Mesenchymal stem cell (in vitro differentiated cells and primary cell): Measurements from ENCODE around the gene UGT1A8.
"Not testable (repeated sequence)": the region's sequence is repeated elsewhere in the genome, so short reads cannot be mapped to it uniquely, and the experiment has no call there.

Experiments
- DNase-seq: peaks from one replicate; pipeline ENCODE4 v3.0.0-alpha.2; 2013
- H2AFZ ChIP-seq: one replicate; pipeline ENCODE4 v1.6.1; 2013; ENCODE audit warnings: low read depth, mild to moderate bottlenecking, control low read depth, inconsistent platforms, low read length, moderate library complexity
- H2AK5ac ChIP-seq: 2 replicates; pipeline ENCODE4 v1.6.1; 2013; ENCODE audit warnings: low read length, moderate library complexity, mild to moderate bottlenecking, inconsistent platforms; ENCODE audit not compliant: severe bottlenecking
- H2BK120ac ChIP-seq: one replicate; pipeline ENCODE4 v1.6.1; 2013; ENCODE audit warnings: low read depth, mild to moderate bottlenecking, inconsistent platforms, low read length, moderate library complexity
- H2BK12ac ChIP-seq, 2 experiments: one replicate each; pipeline ENCODE4 v1.6.1; 2013; ENCODE audit warnings: inconsistent platforms in 2 of 2, low read length in 2 of 2, mild to moderate bottlenecking in 2 of 2, moderate library complexity in 2 of 2, control low read depth in 1 of 2
- H2BK15ac ChIP-seq: one replicate; pipeline ENCODE4 v1.6.1; 2013; ENCODE audit warnings: mild to moderate bottlenecking, low read depth, inconsistent platforms; ENCODE audit not compliant: poor library complexity, severe bottlenecking
- H2BK5ac ChIP-seq: 2 replicates; pipeline ENCODE4 v1.6.1; 2013; ENCODE audit warnings: low read depth, mild to moderate bottlenecking, low read length, control low read depth, inconsistent platforms; ENCODE audit not compliant: poor library complexity, severe bottlenecking
- H3K14ac ChIP-seq, 2 experiments: one replicate each; pipeline ENCODE4 v1.6.1; 2013; ENCODE audit warnings: inconsistent platforms in 2 of 2, low read length in 2 of 2, control low read depth in 1 of 2, mild to moderate bottlenecking in 1 of 2, moderate library complexity in 1 of 2
- H3K18ac ChIP-seq, 2 experiments: one replicate each; pipeline ENCODE4 v1.6.1; 2013; ENCODE audit warnings: inconsistent platforms in 2 of 2, low read length in 2 of 2, control low read depth in 1 of 2, low read depth in 1 of 2, mild to moderate bottlenecking in 1 of 2
- H3K23ac ChIP-seq, 2 experiments: one replicate each; pipeline ENCODE4 v1.6.1; 2013; ENCODE audit warnings: inconsistent platforms in 2 of 2, low read length in 2 of 2, mild to moderate bottlenecking in 2 of 2, moderate library complexity in 2 of 2, control low read depth in 1 of 2
- H3K27ac ChIP-seq: 2 replicates; pipeline ENCODE4 v1.5.1; 2013; ENCODE audit warnings: mild to moderate bottlenecking, moderate library complexity, low read length, control low read depth, inconsistent platforms; ENCODE audit not compliant: poor library complexity, severe bottlenecking
- H3K27me3 ChIP-seq, 2 experiments: 2 replicates each; pipeline versions ENCODE4 v1.6.1 to v1.7.0; 2013; ENCODE audit warnings: low read length in 2 of 2, mild to moderate bottlenecking in 2 of 2, moderate library complexity in 2 of 2, control low read depth in 1 of 2, inconsistent platforms in 1 of 2; ENCODE audit not compliant: control insufficient read depth in 1 of 2, insufficient read depth in 1 of 2
- H3K36me3 ChIP-seq, 2 experiments: 2 replicates each; pipeline versions ENCODE4 v1.6.1 to v1.7.0; 2013; ENCODE audit warnings: low read length in 2 of 2, control low read depth in 1 of 2, inconsistent platforms in 1 of 2, low read depth in 1 of 2, mild to moderate bottlenecking in 1 of 2; ENCODE audit not compliant: insufficient read depth in 2 of 2, control insufficient read depth in 1 of 2
- H3K4ac ChIP-seq, 2 experiments: one replicate each; pipeline ENCODE4 v1.6.1; 2013; ENCODE audit warnings: inconsistent platforms in 2 of 2, low read length in 2 of 2, mild to moderate bottlenecking in 2 of 2, moderate library complexity in 2 of 2, control low read depth in 1 of 2, low read depth in 1 of 2
- H3K4me1 ChIP-seq: 2 replicates; pipeline ENCODE4 v1.6.1; 2013; ENCODE audit warnings: low read depth, low read length, control low read depth; ENCODE audit not compliant: control insufficient read depth, insufficient read depth
- H3K4me2 ChIP-seq: 2 replicates; pipeline ENCODE4 v1.6.1; 2013; ENCODE audit warnings: low read length, mild to moderate bottlenecking, inconsistent platforms; ENCODE audit not compliant: poor library complexity, severe bottlenecking
- H3K4me3 ChIP-seq, 2 experiments: 2 replicates each; pipeline versions ENCODE4 v1.5.1 to v1.7.0; 2013; ENCODE audit warnings: low read length in 2 of 2, mild to moderate bottlenecking in 2 of 2, control low read depth in 1 of 2, low read depth in 1 of 2; ENCODE audit not compliant: insufficient read depth in 1 of 2
- H3K79me1 ChIP-seq: replicated peaks from 2 replicates; pipeline ENCODE4 v1.6.1; 2013; ENCODE audit warnings: mild to moderate bottlenecking, control low read depth, low read length, inconsistent platforms; ENCODE audit not compliant: poor library complexity, severe bottlenecking
- H3K9ac ChIP-seq: 2 replicates; pipeline ENCODE4 v1.7.0; 2013; ENCODE audit warnings: mild to moderate bottlenecking, low read length, moderate library complexity
- H3K9me3 ChIP-seq: 2 replicates; pipeline ENCODE4 v1.7.0; 2013; ENCODE audit warnings: mild to moderate bottlenecking, low read length; ENCODE audit not compliant: control insufficient read depth
- H4K8ac ChIP-seq: one replicate; pipeline ENCODE4 v1.6.1; 2013; ENCODE audit warnings: inconsistent platforms, mild to moderate bottlenecking, low read length, moderate library complexity
- H4K91ac ChIP-seq: one replicate; pipeline ENCODE4 v1.6.1; 2013; ENCODE audit warnings: mild to moderate bottlenecking, low read length, inconsistent platforms
- WGBS: methylation state at CpG from one replicate; pipeline ENCODE4 v1.1.7; 2013; ENCODE audit warnings: mixed read lengths; 5-methylcytosine and 5-hydroxymethylcytosine counted together

UGT1A8 gene

DNA sequence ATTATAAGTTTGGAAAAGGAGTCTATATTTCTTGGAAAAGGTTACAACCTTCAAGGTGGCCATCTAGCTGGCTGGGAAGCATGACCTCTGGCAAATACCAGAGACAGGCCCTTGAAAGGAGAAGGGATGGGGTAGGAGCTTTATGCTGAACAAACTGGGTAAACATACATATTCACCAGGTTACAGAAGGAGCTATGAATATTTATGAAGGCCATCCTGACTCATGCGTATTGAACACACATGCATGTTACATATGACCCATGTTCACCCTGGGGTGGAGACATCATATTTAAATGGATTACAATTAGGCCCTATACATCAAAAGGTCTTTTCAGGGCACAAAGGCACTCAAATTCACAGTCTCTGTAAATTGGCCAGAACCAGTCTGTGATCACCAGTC, 24.7 kb upstream of the UGT1A8 start:
- H3K36me3 ChIP-seq, H3K79me1 ChIP-seq, DNase-seq, H2BK12ac ChIP-seq, H2BK120ac ChIP-seq, H3K4me2 ChIP-seq, H3K4me1 ChIP-seq, H3K4me3 ChIP-seq, H3K27me3 ChIP-seq, H3K9ac ChIP-seq, H2BK5ac ChIP-seq, H3K27ac ChIP-seq, H4K8ac ChIP-seq, H2BK15ac ChIP-seq, H2AK5ac ChIP-seq, H3K14ac ChIP-seq, H3K9me3 ChIP-seq, H2AFZ ChIP-seq, H3K18ac ChIP-seq, H3K4ac ChIP-seq, H4K91ac ChIP-seq, H3K23ac ChIP-seq: not testable (repeated sequence)
- WGBS: no CpG with 5 or more reads among the region's 1 CpG

DNA sequence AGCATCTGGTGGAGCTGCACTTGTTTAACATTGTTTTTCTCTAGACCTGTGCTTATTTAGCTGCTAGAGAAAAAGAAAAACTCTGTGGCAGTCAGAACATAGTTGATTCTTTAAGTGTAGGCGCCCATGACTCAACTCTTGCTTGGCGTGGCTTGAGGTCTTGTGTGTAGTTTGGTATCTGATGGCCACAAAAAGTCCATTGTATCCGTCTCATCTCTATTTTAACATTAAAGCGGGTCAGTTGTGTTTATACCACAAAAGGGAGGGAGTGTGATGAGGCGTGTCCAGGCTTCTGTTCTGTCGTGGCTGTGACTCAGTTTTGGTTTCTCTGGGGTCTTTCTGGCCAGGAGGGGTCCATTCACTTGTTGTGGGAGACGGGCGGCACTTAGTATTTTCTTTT, 24.2 kb upstream of the UGT1A8 start:
- no peak overlapping the region for H2BK15ac ChIP-seq
- peaks cover 0 to 7% of the 10 kb centered on the region in 2 experiments for H3K27me3 ChIP-seq
- H3K14ac ChIP-seq: no peak overlapping the region
- H3K36me3 ChIP-seq: no peaks in the 10 kb centered on the region
- H3K4me1 ChIP-seq: no peaks in the 10 kb centered on the region
- no peak overlapping the region for H4K8ac ChIP-seq
- 59% methylated on average over 6 of the region's 8 CpGs for WGBS
- H3K9ac ChIP-seq: no peak overlapping the region
- no peaks in the 10 kb centered on the region for H3K79me1 ChIP-seq
- no peak overlapping the region for H3K4me2 ChIP-seq
- H2AK5ac ChIP-seq: no peak overlapping the region
- H2BK12ac ChIP-seq: no peak overlapping the region
- H3K27ac ChIP-seq: no peak overlapping the region
- no peak overlapping the region for H3K23ac ChIP-seq
- no peak for DNase-seq
- H3K9me3 ChIP-seq: no peaks in the 10 kb centered on the region
- H3K18ac ChIP-seq: no peak overlapping the region
- no peak overlapping the region for H3K4ac ChIP-seq
- no peak overlapping the region for H2AFZ ChIP-seq
- H2BK5ac ChIP-seq: no peak overlapping the region
- H2BK120ac ChIP-seq: no peak overlapping the region
- H4K91ac ChIP-seq: no peak overlapping the region
- H3K4me3 ChIP-seq: no peak overlapping the region

- H2AK5ac ChIP-seq: no peak overlapping the region
Measured at GRCh38 chr2:233597522-233597921, 19.9 kb upstream of the UGT1A8 start.

DNA sequence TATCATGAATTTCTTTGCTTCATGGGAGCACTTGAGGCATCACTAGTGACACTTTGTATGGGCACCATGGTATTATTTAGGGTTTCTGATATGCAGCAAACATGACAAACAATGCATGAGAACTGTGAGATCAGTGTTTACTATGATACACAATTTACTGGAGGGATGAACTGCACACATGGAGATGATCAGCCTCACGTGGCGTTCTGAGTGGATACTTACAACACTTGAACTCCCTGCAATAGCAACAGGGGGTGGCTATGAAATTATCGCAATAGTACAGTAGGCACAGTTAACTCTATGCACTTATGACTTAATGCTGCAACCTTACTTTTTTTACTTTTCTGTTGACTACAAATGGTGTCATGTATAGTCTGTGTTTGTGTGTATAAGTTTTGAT, 18.5 kb upstream of the UGT1A8 start:
- H3K79me1 ChIP-seq: no peaks in the 10 kb centered on the region
- no peak overlapping the region for H4K91ac ChIP-seq
- no peaks in the 10 kb centered on the region for H3K9me3 ChIP-seq
- H3K23ac ChIP-seq: no peak overlapping the region
- H2AFZ ChIP-seq: no peak overlapping the region
- H3K9ac ChIP-seq: no peak overlapping the region
- H2BK12ac ChIP-seq: no peak overlapping the region
- WGBS: 88% methylated on average over 2 of the region's 3 CpGs
- no peak overlapping the region for H2BK120ac ChIP-seq
- H4K8ac ChIP-seq: no peak overlapping the region
- no peaks in the 10 kb centered on the region for H3K4me1 ChIP-seq
- H3K4ac ChIP-seq: no peak overlapping the region
- no peak overlapping the region for H3K4me2 ChIP-seq
- H3K27ac ChIP-seq: no peak overlapping the region
- H2BK5ac ChIP-seq: no peak overlapping the region
- H2AK5ac ChIP-seq: no peak overlapping the region
- no peak for DNase-seq
- no peaks in the 10 kb centered on the region for H3K36me3 ChIP-seq
- H3K14ac ChIP-seq: no peak overlapping the region
- no peak overlapping the region for H2BK15ac ChIP-seq
- peaks cover 0 to 7% of the 10 kb centered on the region in 2 experiments for H3K27me3 ChIP-seq
- no peak overlapping the region for H3K18ac ChIP-seq
- no peak overlapping the region for H3K4me3 ChIP-seq

More at GRCh38 chr2:233597522-233597921, 19.9 kb upstream of the UGT1A8 start:
- Histone ChIP-seq H3K23ac (no peak overlapping the region), H3K14ac (no peak overlapping the region), H2BK12ac (no peak overlapping the region), H3K18ac (no peak overlapping the region), H3K4ac (no peak overlapping the region), H3K9me3 (no peaks in the 10 kb centered on the region), H3K4me2 (no peak overlapping the region), H3K79me1 (no peaks in the 10 kb centered on the region), H3K36me3 (no peaks in the 10 kb centered on the region), H3K9ac (no peak overlapping the region), H4K91ac (no peak overlapping the region), H2AFZ (no peak overlapping the region), H4K8ac (no peak overlapping the region), H3K27me3 (no peaks in the 10 kb centered on the region), H2BK5ac (no peak overlapping the region), H3K4me3 (no peak overlapping the region), H3K27ac (no peak overlapping the region), H3K4me1 (no peaks in the 10 kb centered on the region), H2BK15ac (no peak overlapping the region), H2BK120ac (no peak overlapping the region)
- WGBS: no CpG with 5 or more reads among the region's 1 CpG
- DNase-seq: no peak
